Upper lobe of left lung (tissue), 4 donors: ENCODE measurements around the gene ZNF892.

Experiments used
- POLR2A ChIP-seq, 4 donors: fragments of 450-650 bp; IDR thresholded peaks; one replicate each; pipeline ENCODE4 v1.5.1; 2016 to 2017; ENCODE audit warnings: antibody characterized with exemption in 4 of 4, mild to moderate bottlenecking in 2 of 4
- POLR2AphosphoS5 ChIP-seq, 2 donors: sonication (generic); formaldehyde crosslinking; IDR thresholded peaks; one replicate each; pipeline ENCODE4 v1.5.1; 2017; ENCODE audit warnings: antibody characterized with exemption in 2 of 2
- TF ChIP-seq, protein P1 (sequence below), 6 experiments: fragments of 450-650 bp in 4 of 6; fragments of 200-600 bp in 2 of 6; sonication (generic) in 2 of 6; IDR thresholded peaks; one replicate each; pipeline ENCODE4 v1.5.1; 2016 to 2019; ENCODE audit warnings: antibody characterized with exemption in 6 of 6

DNA sequence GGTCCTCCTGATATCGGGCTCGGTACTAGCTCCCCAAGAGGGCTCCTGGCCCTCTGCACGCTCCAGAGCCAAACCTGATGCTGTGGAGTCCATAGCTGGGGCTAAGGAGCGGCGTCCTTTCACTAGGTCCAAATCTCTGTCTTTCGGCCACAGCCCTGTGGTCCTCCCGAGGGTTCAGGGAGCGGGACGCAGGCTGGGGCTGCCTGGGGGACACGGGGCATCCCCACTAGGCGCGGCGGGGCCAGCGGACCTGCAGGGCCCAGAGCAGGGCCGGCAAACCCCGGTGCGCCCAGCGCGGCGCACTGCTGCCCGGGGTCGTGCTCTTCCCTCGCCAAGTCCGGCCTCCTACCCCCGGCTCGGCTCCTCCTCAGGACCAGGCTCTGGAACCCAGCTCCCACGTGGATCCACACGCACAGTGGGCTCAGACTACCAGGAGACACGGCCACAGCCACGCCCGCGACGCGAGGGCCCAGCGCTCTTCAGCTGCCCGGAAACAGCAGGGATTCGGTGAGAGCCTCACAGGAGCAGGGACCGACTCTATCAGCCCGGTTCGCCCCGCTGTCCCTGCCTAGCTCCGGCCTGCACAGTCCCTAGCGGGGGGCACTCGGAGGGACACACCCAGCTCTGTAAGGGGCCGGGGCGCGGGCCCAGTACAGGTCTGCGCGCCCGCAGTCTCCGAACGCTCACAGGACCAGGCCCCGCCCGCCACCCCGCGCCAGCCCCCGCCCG lies 48.3 kb upstream of the ZNF892 start:
- no peak for TF ChIP-seq POLR2A (IDR thresholded peaks at IDR 0.05)
- no peak for TF ChIP-seq POLR2AphosphoS5 (IDR thresholded peaks at IDR 0.05)
- TF ChIP-seq, protein P1, sequence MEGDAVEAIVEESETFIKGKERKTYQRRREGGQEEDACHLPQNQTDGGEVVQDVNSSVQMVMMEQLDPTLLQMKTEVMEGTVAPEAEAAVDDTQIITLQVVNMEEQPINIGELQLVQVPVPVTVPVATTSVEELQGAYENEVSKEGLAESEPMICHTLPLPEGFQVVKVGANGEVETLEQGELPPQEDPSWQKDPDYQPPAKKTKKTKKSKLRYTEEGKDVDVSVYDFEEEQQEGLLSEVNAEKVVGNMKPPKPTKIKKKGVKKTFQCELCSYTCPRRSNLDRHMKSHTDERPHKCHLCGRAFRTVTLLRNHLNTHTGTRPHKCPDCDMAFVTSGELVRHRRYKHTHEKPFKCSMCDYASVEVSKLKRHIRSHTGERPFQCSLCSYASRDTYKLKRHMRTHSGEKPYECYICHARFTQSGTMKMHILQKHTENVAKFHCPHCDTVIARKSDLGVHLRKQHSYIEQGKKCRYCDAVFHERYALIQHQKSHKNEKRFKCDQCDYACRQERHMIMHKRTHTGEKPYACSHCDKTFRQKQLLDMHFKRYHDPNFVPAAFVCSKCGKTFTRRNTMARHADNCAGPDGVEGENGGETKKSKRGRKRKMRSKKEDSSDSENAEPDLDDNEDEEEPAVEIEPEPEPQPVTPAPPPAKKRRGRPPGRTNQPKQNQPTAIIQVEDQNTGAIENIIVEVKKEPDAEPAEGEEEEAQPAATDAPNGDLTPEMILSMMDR (IDR thresholded peaks at IDR 0.05): no peak
